Pericardium fibroblast (primary cell): Measurements from ENCODE around the gene RNF151. TPM values are rescaled to one million over a fixed set of nuclear protein-coding genes. Genes with fewer than 3 reads are reported as not detected.

Experiments
- total RNA-seq: library from RNA; depleted of rRNA; stranded (reverse); fragments of >200 nt; gene quantifications from 2 replicates; pipeline ENCODE4 v1.2.3, GENCODE V29; 2015

RNF151 gene
- not detected in 2 replicates for total RNA-seq

DNA sequence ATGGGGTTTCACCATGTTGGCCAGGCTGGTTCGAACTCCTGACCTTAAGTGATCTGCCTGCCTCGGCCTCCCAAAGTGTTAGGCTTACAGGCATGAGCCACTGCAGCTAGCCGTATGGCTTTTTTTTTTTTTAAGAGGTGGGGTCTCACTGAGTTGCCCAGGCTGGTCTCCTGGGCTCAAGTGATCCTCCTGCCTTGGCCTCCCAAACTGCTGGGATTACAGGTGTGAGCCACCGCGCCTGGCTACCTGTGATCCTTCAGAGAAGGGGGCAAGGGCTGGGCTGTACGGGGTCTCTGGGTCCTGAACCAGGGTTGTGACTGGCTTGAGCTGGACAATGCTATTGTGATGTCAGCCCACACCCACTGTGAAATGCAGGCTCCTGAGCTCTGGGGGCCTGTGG is at the start of gene RNF151:
RNF151 (plus strand) TSS at position 397 of the 400 bp plus-strand sequence. CDS start 26 bp downstream, outside the sequence.

GRCh38 chr16:1918351-1919326 is 48.0 kb upstream of the RNF151 start, which contains the start of gene HS3ST6:
Gene HS3ST6, minus strand, starts transcription at chr16:1918415. Its CDS starts 92 bp downstream, at chr16:1918323.

DNA sequence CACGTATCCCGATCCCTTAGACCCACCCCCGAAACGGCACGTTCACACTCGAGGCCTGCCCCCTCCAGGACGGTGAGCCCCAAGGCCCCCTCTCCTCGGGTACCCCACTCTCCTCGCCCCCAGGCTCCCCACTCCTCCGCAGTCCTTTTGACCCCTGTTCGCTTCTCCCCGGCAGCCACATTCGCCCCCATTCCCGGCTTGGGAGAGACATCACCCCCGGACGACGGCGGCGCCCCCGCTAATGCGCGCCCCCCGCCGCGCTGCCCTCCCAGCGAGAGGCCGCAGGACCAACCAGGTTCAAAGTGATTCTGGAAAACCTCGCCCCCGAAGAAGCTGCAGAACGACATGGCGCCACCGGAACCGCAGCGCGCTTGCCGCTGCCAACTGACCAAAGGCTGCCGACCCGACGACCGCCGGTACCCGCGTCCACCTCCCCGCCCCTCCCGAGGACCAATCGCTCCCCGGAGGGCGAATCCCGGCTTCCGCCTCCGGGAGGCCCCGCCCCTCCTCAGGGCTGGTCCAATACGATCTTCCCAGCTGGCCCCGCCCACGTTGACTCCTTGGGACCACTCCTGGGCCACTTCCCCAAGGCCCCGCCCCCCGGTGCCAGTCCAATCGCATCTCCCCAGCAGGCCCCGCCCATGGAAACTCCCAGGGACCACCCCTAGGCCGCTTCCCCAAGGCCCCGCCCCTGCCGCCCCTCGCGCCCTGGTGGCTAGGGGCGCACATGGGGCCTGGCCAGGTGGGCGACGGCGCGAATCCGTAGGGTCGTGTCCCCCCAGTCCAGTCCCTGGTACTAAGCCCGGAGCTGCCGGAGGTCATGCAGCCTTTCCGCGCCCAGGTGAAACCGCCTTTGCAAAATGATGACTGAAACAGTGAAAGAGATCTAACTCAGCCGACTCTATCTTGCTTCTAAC is 23.6 kb upstream of the RNF151 start, which contains the start of gene MSRB1:
MSRB1 (minus strand) TSS at position 390 of the 917 bp plus-strand sequence; CDS start at position 347, 43 bp downstream.

DNA sequence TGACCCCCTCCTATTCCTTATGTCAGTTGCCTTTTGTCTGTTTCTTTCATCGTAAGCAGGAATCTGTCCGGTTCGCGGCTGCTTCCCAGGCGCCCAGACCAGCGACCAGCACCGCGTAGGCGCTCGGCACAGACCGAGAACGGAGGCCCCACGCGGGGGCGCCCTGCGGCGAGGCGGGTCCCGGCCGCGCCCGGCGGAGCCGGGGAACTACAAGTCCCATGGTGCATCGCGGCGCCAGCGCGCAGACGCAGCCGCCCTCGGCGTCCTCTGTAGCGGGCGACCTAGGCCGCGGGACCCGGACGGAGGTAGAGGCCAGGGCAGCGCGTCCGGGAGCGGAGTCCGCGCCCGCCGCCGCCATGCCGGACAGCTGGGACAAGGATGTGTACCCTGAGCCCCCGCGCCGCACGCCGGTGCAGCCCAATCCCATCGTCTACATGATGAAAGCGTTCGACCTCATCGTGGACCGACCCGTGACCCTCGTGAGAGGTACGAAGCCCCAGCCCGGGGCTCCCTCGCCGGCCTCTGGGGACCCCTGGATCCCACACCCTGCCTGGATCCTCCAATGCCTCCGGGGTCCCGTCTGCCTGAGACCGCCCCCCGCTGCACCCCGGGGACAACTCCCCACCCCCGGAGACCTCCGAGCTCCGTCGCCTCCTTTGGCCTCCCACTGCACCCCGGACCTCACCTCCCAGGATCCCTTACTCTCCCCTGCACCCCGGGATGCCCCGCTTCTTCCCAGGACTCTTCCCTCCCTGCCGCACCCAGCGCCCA is 7.2 kb upstream of the RNF151 start, which contains the start of gene NDUFB10:
NDUFB10 (plus strand) TSS at position 270 of the 771 bp plus-strand sequence; CDS start at position 357, 87 bp downstream.

DNA sequence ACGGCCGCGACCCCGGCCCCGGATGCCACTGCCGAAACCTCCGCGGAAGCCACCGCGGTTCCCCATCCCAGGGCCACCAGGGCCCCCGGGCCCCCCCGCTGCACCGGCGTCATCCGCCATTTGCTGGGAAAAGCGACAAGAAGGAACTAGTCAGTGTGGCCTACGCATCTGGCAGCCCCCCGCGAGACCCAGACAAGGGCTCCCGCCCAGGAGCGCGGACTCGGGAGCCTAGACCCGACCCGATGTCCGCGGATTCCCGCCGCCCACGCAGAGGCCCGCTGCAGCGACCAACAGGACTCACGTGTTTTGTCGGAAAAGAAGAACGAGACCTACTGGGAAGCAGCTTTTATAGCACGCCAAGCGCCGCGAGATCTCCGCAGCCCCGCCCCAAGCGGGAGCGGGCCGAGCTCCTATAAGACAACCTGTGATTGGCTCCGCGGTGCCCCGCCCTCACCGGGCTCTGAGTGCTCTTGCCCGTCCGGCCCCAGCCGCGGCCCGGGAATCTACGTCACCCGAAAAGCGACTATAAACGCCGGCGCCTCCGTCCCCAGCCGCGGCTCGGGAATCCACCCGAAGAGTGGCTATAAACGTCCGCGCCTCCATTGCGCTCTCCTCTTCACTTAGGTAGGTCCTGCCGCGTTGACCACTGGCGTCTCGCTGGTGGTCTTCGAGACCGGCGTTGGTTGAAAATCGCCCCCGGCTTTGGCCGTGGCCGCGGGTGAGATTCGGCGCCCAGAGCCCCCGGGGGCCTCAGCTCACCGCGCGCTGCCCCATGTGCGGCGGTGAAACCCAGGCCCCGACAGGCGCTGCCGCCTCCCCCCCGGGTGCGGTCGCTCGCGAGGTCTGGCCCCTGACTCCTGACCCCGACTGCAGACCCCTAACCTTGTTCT is 1.9 kb upstream of the RNF151 start, which contains the start of gene RPS2:
RPS2 (minus strand) TSS at position 321 of the 890 bp plus-strand sequence; CDS start at position 120, 201 bp downstream.

DNA sequence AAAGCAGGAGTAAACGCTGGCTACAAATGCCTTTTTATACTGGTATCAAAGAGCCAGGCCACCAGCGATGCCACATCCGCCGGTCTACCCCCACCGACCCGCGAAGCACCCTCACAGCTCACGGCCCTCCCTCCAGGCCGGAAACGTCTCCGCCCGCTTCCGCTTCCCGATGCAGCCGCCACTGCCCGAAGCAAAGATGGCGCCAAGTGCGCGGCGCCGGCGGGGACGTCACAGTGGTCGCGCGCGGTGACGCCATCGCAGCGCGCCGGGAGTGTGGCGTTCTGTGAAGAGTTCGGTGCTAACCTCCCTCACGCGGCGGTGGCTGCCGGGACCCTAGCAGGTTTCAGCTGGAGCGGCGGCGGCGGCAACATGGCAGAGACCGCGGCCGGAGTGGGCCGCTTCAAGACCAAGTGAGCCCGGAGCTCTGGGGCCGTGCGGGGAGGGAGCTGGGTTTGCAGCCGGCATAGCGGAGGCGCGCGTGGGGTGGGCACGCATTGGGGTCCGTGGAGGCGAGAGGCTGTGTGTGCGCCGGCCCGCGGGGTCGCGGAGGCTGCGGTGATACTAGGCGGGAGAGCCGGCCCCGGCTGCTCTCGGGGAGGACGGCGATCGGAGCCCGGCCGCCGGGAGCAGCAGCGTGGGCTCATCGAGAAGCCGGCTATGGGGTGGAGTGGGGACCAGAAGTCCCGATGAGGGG is 5.3 kb downstream of the RNF151 start, which contains the start of gene TBL3:
TBL3 (plus strand) TSS at position 258 of the 694 bp plus-strand sequence; CDS start at position 370, 112 bp downstream.

GRCh38 chr16:1981398-1981836 is 14.8 kb downstream of the RNF151 start, which contains the start of gene NOXO1:
Gene NOXO1, minus strand, starts transcription at chr16:1981469. Its CDS starts 290 bp downstream, at chr16:1981179.

DNA sequence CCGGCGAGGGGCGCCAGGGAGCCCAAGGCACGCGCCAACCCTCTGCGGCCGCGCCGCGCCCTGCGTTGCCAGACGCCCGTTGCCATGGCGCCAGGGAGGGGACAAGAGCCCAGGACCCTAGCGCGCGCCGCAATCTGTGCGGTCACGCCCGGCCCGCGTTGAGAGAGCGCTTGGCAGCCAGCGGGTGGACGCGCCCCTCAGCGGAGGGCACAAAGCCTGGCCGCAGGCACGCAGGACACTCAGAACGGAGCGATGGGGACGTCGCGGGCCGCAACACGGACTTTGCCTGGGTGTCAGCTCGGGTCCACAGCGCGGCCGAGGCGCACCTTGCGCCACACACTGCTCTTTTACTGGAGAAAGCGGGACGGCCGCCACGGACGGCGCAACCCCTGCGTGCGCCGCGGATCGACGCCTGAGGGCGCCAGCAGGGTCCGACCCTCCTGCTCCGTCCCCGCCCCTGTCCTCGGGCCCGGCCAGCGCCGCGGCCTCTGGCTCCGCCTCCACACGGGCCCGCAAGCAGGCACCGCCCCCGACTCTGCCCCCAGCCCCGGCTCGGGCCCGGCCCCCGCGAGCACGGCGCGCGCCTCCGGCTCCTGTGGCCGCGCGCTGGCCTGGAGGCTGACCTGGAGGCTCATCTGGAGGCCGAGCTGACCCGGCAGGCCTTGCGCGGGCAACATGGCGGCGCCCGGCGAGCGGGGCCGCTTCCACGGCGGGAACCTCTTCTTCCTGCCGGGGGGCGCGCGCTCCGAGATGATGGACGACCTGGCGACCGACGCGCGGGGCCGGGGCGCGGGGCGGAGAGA is 17.1 kb downstream of the RNF151 start, which contains the start of gene GFER:
GFER (plus strand) TSS at position 650 of the 803 bp plus-strand sequence; CDS start at position 676, 26 bp downstream.

GRCh38 chr16:1989209-1990100 is 22.8 kb downstream of the RNF151 start, which contains the start of gene SYNGR3:
Gene SYNGR3, plus strand, starts transcription at chr16:1989970. Its CDS starts 133 bp downstream, at chr16:1990103.

DNA sequence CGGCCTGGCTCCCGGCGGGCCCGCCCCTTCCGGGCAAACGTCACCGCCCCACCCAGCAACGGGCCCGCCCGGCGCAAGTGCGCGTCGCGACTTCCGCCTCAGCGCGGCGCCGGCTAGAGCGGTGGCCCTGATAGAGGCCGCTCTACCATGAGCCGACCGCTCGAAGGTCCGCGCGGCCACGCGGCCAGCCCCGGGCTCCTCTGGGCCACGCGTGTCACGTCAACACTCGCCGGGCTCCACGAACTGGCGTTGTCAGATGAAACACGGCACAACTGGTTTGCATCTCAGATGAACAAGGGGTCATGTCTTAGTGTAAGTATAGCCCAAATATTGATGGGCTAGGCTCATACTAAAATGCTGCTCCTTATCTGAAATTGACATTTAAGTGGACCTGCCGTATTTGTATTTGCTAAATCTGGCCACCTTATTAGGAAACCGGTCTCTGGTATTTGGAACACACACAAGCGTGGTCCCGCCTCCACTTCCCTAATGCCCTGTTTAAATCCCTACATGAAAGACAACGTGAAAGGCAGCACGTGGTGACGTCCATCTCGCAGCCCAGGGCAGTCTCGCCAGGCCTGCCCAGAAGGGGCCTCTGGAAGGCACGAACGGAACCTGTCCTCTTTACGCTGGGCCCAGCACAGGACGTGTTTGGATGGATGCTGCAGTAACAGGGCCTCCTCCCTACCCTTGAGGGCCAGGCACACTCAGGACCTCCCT is 43.3 kb downstream of the RNF151 start, which contains the start of gene ZNF598:
ZNF598 (minus strand) TSS at position 31 of the 720 bp plus-strand sequence.

Other genes with a start within 250 kb of the RNF151 start
- 89.0 and 91.8 TPM in 2 replicates for gene NME3, start 195.3 kb upstream of the RNF151 start, total RNA-seq
- gene EME2, start 194.0 kb upstream of the RNF151 start, total RNA-seq: 3.9 and 11.9 TPM in 2 replicates
- 85.5 and 88.4 TPM in 2 replicates for gene MRPS34, start 193.7 kb upstream of the RNF151 start, total RNA-seq
- 35.9 and 42.5 TPM in 2 replicates for gene SPSB3, start 184.3 kb upstream of the RNF151 start, total RNA-seq
- gene NUBP2, start 183.9 kb upstream of the RNF151 start, total RNA-seq: 87.6 and 105 TPM in 2 replicates
- not detected in 2 replicates for gene IGFALS, start 173.2 kb upstream of the RNF151 start, total RNA-seq
- 16.1 and 36.5 TPM in 2 replicates for gene HAGH, start 140.0 kb upstream of the RNF151 start, total RNA-seq
- 32.1 and 32.4 TPM in 2 replicates for gene FAHD1, start 139.7 kb upstream of the RNF151 start, total RNA-seq
- 0.34 TPM in 1 of 2 replicates, not detected in the other for gene MEIOB, start 94.7 kb upstream of the RNF151 start, total RNA-seq
- 0.12 and 0.34 TPM in 2 replicates for gene HS3ST6, start 48.4 kb upstream of the RNF151 start, total RNA-seq
- 8.9 and 9.4 TPM in 2 replicates for gene MSRB1, start 23.7 kb upstream of the RNF151 start, total RNA-seq
- gene RPL3L, start 12.2 kb upstream of the RNF151 start, total RNA-seq: not detected in 2 replicates
- gene NDUFB10, start 7.3 kb upstream of the RNF151 start, total RNA-seq: 234 and 254 TPM in 2 replicates
- 4,233 and 5,666 TPM in 2 replicates for gene RPS2, start 2.0 kb upstream of the RNF151 start, total RNA-seq
- gene TBL3, start 5.2 kb downstream of the RNF151 start, total RNA-seq: 27.9 and 35.8 TPM in 2 replicates
- 2.1 TPM in 1 of 2 replicates, not detected in the other for gene NOXO1, start 14.6 kb downstream of the RNF151 start, total RNA-seq
- 11.4 and 28.1 TPM in 2 replicates for gene GFER, start 17.3 kb downstream of the RNF151 start, total RNA-seq
- gene SYNGR3, start 23.1 kb downstream of the RNF151 start, total RNA-seq: 1.3 and 1.4 TPM in 2 replicates
- gene ZNF598, start 43.0 kb downstream of the RNF151 start, total RNA-seq: 31.0 and 49.6 TPM in 2 replicates
- gene NPW, start 52.9 kb downstream of the RNF151 start, total RNA-seq: 1.6 and 8.7 TPM in 2 replicates
- gene NHERF2, start 60.0 kb downstream of the RNF151 start, total RNA-seq: 19.3 and 52.7 TPM in 2 replicates
- 19.2 and 23.6 TPM in 2 replicates for gene NTHL1, start 81.0 kb downstream of the RNF151 start, total RNA-seq
- 33.6 and 45.9 TPM in 2 replicates for gene TSC2, start 81.1 kb downstream of the RNF151 start, total RNA-seq
- 177 and 192 TPM in 2 replicates for gene PKD1, start 169.0 kb downstream of the RNF151 start, total RNA-seq
- 1.9 TPM in 1 of 2 replicates, not detected in the other for gene RAB26, start 181.8 kb downstream of the RNF151 start, total RNA-seq
- 59.3 and 62.7 TPM in 2 replicates for gene TRAF7, start 188.9 kb downstream of the RNF151 start, total RNA-seq
- gene CASKIN1, start 229.7 kb downstream of the RNF151 start, total RNA-seq: under 0.01 and 1.0 TPM in 2 replicates
- gene MLST8, start 238.6 kb downstream of the RNF151 start, total RNA-seq: 76.2 and 97.6 TPM in 2 replicates
- 0.09 and 0.70 TPM in 2 replicates for gene BRICD5, start 244.0 kb downstream of the RNF151 start, total RNA-seq
- 9.9 and 15.4 TPM in 2 replicates for gene PGP, start 248.0 kb downstream of the RNF151 start, total RNA-seq